Naive thymus-derived CD8-positive, alpha-beta T cell (primary cell): ENCODE measurements around the gene RAD51B. TPM values are rescaled to one million over a fixed set of nuclear protein-coding genes. Genes with fewer than 3 reads are reported as not detected.

ENCODE experiments used
- ATAC-seq, 2 donors: fragments of 150-1000 bp; cut with Tn5 transposase in 1 of 2; sonication (Bioruptor Pico), chemical (Tn5 transposase) in 1 of 2; 1 replicate in 1 of 2; 2 replicates in 1 of 2; pipeline ENCODE4 v1.10.0; 2021; ENCODE audit warnings: mild to moderate bottlenecking in 2 of 2, moderate library complexity in 2 of 2
- POLR2A ChIA-PET: fragments of 350-600 bp; sonication (Branson Sonifier 250); formaldehyde crosslinking; loops from one replicate; lab custom pipeline; 2021; ENCODE audit warnings: antibody characterized with exemption; lab: Charles Lee
- DNase-seq, 10 donors: peaks; one replicate each; pipeline versions ENCODE4 v3.0.0 to v3.0.0-alpha.2; 2020 to 2022
- H3K27ac Mint-ChIP-seq, 10 donors: one replicate each; pipeline ENCODE4 v1.8.0; 2020 to 2022; ENCODE audit warnings: mild to moderate bottlenecking in 10 of 10, mixed read lengths in 10 of 10, moderate library complexity in 4 of 10, inconsistent platforms in 1 of 10
- H3K27me3 Mint-ChIP-seq, 5 donors: one replicate each; pipeline ENCODE4 v1.8.0; 2021 to 2022; ENCODE audit warnings: mixed read lengths in 5 of 5
- H3K36me3 Mint-ChIP-seq, 3 donors: one replicate each; pipeline ENCODE4 v1.8.0; 2020 to 2022; ENCODE audit warnings: mixed read lengths in 3 of 3, mild to moderate bottlenecking in 2 of 3, inconsistent platforms in 1 of 3
- H3K4me1 Mint-ChIP-seq, 4 donors: one replicate each; pipeline ENCODE4 v1.8.0; 2021 to 2022; ENCODE audit warnings: mixed read lengths in 4 of 4
- H3K4me3 Mint-ChIP-seq, 10 donors: one replicate each; pipeline ENCODE4 v1.8.0; 2020 to 2022; ENCODE audit warnings: mild to moderate bottlenecking in 10 of 10, mixed read lengths in 10 of 10, moderate library complexity in 6 of 10, inconsistent platforms in 1 of 10
- H3K9me3 Mint-ChIP-seq, 9 donors: one replicate each; pipeline ENCODE4 v1.8.0; 2020 to 2022; ENCODE audit warnings: mixed read lengths in 9 of 9, mild to moderate bottlenecking in 3 of 9, inconsistent platforms in 1 of 9, moderate library complexity in 1 of 9
- polyA plus RNA-seq, 3 donors: library from polyadenylated mRNA; unstranded; fragments of 300-500 nt; fragmentation: Illumina TruSeq; gene quantifications; one replicate each; pipeline ENCODE4 v1.2.3, GENCODE V29; 2021
- total RNA-seq, 8 experiments: library from RNA in 2 of 8; stranded (reverse) in 2 of 8; gene quantifications; one replicate each; pipeline ENCODE4 v1.2.3 and lab custom pipeline; 2021 to 2026

The RAD51B gene
- total RNA-seq, result 10 to 100 TPM; 27.6 to 30.0 TPM
- 10 to 100 TPM; 15.1 to 26.4 (median 18.9) TPM for polyA plus RNA-seq
- 5.5 to 19.7 (median 11.9) reads per million in 6 experiments for total RNA-seq (lab: John Stamatoyannopoulos, UW)

- peak; percentile 72 to 91 (median 86) for DNase-seq
- H3K9me3 Mint-ChIP-seq, result no peaks in the 10 kb centered on the region
- H3K4me1 Mint-ChIP-seq, result peaks cover 22 to 51% (median 48%) of the 10 kb centered on the region in 4 donors
- peaks cover 0 to 12% (median 0%) of the 10 kb centered on the region in 3 donors for H3K36me3 Mint-ChIP-seq
- POLR2A ChIA-PET, result no interaction called here
- H3K4me3 Mint-ChIP-seq, result peak within 1 kb of the TSS; percentile 93 to 100 (median 98)
- H3K27me3 Mint-ChIP-seq, result no peaks in the 10 kb centered on the region
- H3K27ac Mint-ChIP-seq, result peak within 1 kb of the TSS; percentile 88 to 98 (median 96)
- peak; percentile 66 for ATAC-seq
Observed at GRCh38 chr14:67819563-67820421, at the start of gene RAD51B. Gene RAD51B, plus strand, starts transcription at chr14:67819779.

DNA sequence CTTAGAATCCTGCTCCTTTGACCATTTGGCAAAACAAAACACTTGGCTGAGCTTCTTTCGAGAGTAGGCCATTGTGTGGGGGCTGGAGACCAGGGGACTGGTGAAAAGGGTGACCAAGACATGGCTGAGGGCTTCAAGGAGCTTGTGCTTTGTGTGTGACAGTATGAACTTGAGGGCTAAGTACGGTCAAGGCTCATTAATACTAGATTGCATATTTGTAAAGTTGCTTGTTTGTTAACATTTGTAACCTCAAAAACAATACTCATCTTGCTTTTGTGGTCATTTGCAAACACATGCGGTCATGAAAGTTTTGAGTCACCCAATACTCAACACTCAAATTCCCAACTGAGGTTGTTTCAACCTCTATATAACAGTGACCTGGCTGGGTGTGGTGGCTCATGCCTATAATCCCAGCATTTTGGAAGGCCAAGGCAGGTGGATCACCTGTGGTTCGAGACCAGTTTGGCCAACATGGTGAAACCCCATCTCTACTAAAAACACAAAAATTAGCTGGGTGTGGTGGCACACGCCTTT, 45.7 kb upstream of the RAD51B start:
- Mint-ChIP-seq H3K4me1 (no peaks in the 10 kb centered on the region), H3K27me3 (no peaks in the 10 kb centered on the region), H3K27ac (peak overlapping the region in 1 of 10 donors; percentile 66), H3K9me3 (no peaks in the 10 kb centered on the region), H3K4me3 (no peak overlapping the region), H3K36me3 (peaks cover 16 to 95% (median 45%) of the 10 kb centered on the region in 3 donors)
- POLR2A ChIA-PET, result no interaction called here
- ATAC-seq (no peak), DNase-seq (no peak)

DNA sequence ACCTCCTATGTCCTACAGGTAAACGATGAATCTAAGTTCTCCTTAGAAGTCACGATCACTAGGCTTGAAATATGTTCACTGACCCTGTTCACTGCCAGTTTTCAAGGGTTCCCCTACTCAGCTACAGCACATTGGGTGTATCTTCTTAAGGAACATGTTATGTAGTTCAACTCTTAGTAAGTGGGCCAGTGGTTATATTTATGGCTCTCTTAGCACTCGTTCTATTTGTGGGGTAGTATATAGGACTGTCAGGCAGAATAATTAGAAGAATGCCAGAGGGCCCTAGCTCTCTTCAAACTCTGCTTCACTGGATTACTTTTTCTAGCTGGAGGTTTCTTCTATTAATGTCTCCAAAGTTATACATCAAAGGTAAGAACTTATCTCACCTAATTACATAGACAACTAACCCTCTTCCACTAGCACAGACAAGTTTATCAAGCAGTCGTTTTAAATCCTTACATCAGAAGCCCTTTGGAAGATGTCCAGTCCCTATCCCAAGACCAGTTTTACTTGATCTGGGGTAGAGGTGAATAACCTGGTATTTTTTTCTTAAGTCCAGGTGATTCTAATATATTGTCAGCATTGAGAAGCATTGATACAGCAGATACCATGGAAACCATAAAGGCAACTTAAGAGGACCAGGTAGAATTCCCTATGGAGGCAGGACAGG, 42.8 kb upstream of the RAD51B start:
- no peak overlapping the region for H3K27ac Mint-ChIP-seq
- H3K36me3 Mint-ChIP-seq, result peaks cover 16 to 98% (median 47%) of the 10 kb centered on the region in 3 donors
- H3K4me1 Mint-ChIP-seq, result no peaks in the 10 kb centered on the region

GRCh38 chr14:67778792-67779191, 40.8 kb upstream of the RAD51B start:
- Mint-ChIP-seq H3K27ac (peak overlapping the region in 2 of 10 donors; percentile 4 to 68), H3K27me3 (no peaks in the 10 kb centered on the region), H3K9me3 (no peaks in the 10 kb centered on the region), H3K36me3 (peaks cover 11 to 98% (median 47%) of the 10 kb centered on the region in 3 donors), H3K4me1 (no peaks in the 10 kb centered on the region), H3K4me3 (no peak overlapping the region)
- no peak for DNase-seq
- POLR2A ChIA-PET, result no interaction called here
- ATAC-seq, result no peak

More for the DNA sequence above, 42.8 kb upstream of the RAD51B start:
- Mint-ChIP-seq H3K9me3 (no peaks in the 10 kb centered on the region), H3K27me3 (no peaks in the 10 kb centered on the region), H3K4me3 (no peak overlapping the region)
- POLR2A ChIA-PET, result no interaction called here
- ATAC-seq, result no peak
- DNase-seq, result no peak

DNA sequence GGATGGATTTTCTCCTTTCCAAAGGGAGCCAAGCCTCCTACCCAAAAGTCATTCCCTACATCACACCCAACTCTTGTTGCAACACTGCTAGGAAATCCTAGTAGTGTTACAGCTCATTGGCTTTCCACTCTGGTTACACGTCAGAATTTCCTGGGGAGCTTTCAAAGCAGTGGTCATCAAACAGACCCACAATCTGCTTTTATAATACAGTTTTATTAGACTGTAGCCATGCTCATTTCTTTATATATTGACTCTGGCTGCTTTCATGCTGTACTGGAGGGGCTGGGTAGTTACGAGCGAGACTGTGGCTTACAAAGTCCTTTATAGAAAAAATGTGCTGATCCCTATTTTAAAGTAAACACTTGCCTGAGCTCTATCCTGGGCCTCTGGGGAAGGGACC, 37.5 kb upstream of the RAD51B start:
- ATAC-seq, result no peak
- no peaks in the 10 kb centered on the region for H3K27me3 Mint-ChIP-seq
- no peak for DNase-seq
- H3K4me3 Mint-ChIP-seq, result no peak overlapping the region
- POLR2A ChIA-PET, result no interaction called here
- no peaks in the 10 kb centered on the region for H3K9me3 Mint-ChIP-seq
- H3K4me1 Mint-ChIP-seq, result no peaks in the 10 kb centered on the region
- H3K27ac Mint-ChIP-seq, result peak overlapping the region in 1 of 10 donors; percentile 8
- peaks cover 9 to 98% (median 48%) of the 10 kb centered on the region in 3 donors for H3K36me3 Mint-ChIP-seq

GRCh38 chr14:67784244-67784823, 35.2 kb upstream of the RAD51B start:
- POLR2A ChIA-PET, result no interaction called here
- Mint-ChIP-seq H3K4me1 (no peaks in the 10 kb centered on the region), H3K4me3 (no peak overlapping the region), H3K36me3 (peaks cover 10 to 100% (median 46%) of the 10 kb centered on the region in 3 donors), H3K9me3 (no peaks in the 10 kb centered on the region), H3K27me3 (no peaks in the 10 kb centered on the region), H3K27ac (no peak overlapping the region)
- DNase-seq, result no peak
- no peak for ATAC-seq

DNA sequence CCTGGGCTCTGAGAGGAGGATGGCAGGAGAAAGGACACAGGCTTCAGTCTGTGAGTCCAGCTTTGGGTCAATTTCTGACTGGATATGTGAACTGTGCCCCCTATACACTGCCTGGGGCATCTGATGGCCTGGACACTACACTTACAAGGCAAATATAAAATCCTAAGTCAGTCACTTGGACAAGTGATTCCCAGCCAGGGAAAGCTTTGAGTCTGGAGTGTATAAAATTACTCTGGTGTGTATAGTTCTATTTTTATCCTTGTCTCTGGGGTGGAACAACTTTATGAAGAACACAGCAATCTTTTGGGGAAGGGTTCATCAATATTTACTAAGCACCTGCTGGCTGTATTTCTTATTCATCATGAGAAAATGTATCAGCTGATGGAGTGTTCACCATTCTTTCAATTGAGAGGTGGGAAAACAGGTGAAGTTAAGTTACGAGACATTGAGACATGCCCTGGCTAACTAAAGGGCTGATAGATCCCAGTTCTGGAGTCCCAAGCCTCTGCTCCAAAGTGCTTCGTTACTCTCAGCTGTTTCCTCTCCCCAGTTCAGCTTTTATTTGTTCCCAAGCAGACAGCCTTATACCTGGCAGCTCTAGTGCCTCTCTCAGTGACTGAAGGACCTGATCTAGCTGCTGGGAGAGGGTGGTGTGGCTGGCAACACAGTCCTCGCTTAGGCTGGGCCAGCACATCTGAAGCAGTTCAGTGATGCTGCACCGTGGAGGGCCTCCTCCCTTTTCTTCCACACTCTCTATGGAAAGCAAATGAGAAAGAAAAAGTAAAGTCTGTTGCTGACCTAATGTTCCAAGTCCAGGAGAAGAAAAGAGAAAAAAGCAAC, 34.1 kb upstream of the RAD51B start:
- Mint-ChIP-seq H3K4me1 (no peaks in the 10 kb centered on the region), H3K27me3 (no peaks in the 10 kb centered on the region), H3K27ac (no peak overlapping the region), H3K4me3 (no peak overlapping the region), H3K36me3 (peaks cover 16 to 100% (median 46%) of the 10 kb centered on the region in 3 donors), H3K9me3 (no peaks in the 10 kb centered on the region)
- DNase-seq (no peak), ATAC-seq (no peak)
- POLR2A ChIA-PET, result no interaction called here

GRCh38 chr14:67787673-67788072, 31.9 kb upstream of the RAD51B start:
- POLR2A ChIA-PET, result no interaction called here
- no peak for ATAC-seq
- no peaks in the 10 kb centered on the region for H3K4me1 Mint-ChIP-seq
- no peak for DNase-seq
- H3K27me3 Mint-ChIP-seq, result no peaks in the 10 kb centered on the region
- H3K4me3 Mint-ChIP-seq, result no peak overlapping the region
- no peaks in the 10 kb centered on the region for H3K9me3 Mint-ChIP-seq
- peaks cover 19 to 92% (median 32%) of the 10 kb centered on the region in 3 donors for H3K36me3 Mint-ChIP-seq
- no peak overlapping the region for H3K27ac Mint-ChIP-seq

DNA sequence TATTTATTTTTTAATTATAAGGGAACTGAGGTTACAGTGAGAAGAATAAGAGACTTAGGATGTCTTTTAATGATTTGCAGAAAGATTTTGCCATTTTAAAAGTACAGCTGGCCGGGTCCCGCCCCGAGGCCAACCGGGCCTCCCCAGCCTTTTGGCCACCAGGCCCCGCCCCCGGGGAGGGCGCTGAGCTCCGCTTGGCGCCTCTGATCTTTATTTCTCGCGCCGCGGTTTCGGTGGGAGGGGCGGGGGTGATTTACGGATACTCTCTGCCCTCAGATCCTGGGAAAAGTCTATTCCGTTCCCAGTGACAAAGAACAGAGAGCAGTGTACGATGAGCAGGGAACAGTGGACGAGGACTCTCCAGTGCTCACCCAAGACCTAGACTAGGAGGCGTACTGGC, 20.8 kb upstream of the RAD51B start:
- ATAC-seq (no peak), DNase-seq (no peak)
- Mint-ChIP-seq H3K36me3 (peaks cover 12 to 93% (median 40%) of the 10 kb centered on the region in 3 donors), H3K4me1 (no peaks in the 10 kb centered on the region), H3K27me3 (no peaks in the 10 kb centered on the region), H3K4me3 (no peak overlapping the region), H3K27ac (no peak overlapping the region), H3K9me3 (no peaks in the 10 kb centered on the region)
- POLR2A ChIA-PET, result no interaction called here

DNA sequence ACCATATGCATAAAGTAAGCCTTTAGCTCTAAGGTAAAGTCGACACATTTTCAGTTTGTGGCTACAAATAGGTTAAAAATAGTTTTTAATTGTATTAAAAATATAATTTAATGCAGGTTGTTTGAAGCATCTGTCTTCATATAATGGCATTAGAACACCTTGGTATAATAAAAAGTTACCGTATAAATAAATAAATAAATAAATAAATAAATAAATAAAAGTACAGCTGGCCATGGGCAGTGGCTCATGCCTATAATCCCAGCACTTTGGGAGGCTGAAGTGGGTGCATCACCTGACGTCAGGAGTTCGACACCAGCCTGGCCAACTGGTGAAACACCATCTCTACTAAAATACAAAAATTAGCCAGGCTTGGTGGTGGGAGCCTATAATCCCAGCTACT, 18.8 kb upstream of the RAD51B start:
- Mint-ChIP-seq H3K4me3 (no peak overlapping the region), H3K4me1 (no peaks in the 10 kb centered on the region), H3K9me3 (no peaks in the 10 kb centered on the region), H3K27ac (no peak overlapping the region), H3K36me3 (peaks cover 8 to 94% (median 38%) of the 10 kb centered on the region in 3 donors), H3K27me3 (no peaks in the 10 kb centered on the region)
- POLR2A ChIA-PET, result no interaction called here
- DNase-seq (no peak), ATAC-seq (no peak)

GRCh38 chr14:67806246-67806645, 13.3 kb upstream of the RAD51B start:
- ATAC-seq, result no peak
- no peak overlapping the region for H3K4me3 Mint-ChIP-seq
- POLR2A ChIA-PET, result no interaction called here
- H3K4me1 Mint-ChIP-seq, result no peaks in the 10 kb centered on the region
- no peaks in the 10 kb centered on the region for H3K27me3 Mint-ChIP-seq
- peak overlapping the region in 1 of 10 donors; percentile 62 for H3K27ac Mint-ChIP-seq
- no peaks in the 10 kb centered on the region for H3K9me3 Mint-ChIP-seq
- H3K36me3 Mint-ChIP-seq, result peaks cover 0 to 93% (median 28%) of the 10 kb centered on the region in 3 donors
- DNase-seq, result no peak

- Mint-ChIP-seq H3K36me3 (peaks cover 0 to 34% (median 14%) of the 10 kb centered on the region in 3 donors), H3K4me1 (peaks cover 16 to 53% (median 42%) of the 10 kb centered on the region in 4 donors), H3K27ac (peak overlapping the region in 7 of 10 donors; percentile 91 to 99 (median 98)), H3K27me3 (no peaks in the 10 kb centered on the region), H3K4me3 (peak overlapping the region; percentile 90 to 100 (median 98)), H3K9me3 (no peaks in the 10 kb centered on the region)
- no peak for ATAC-seq
- POLR2A ChIA-PET, result no interaction called here
- DNase-seq, result no peak
Observed at GRCh38 chr14:67814821-67815220, 4.8 kb upstream of the RAD51B start.
